HepG2 (cell line): ENCODE data around the gene IER5L.
A peak's percentile ranks its signal among the peaks of the same experiment; 100 is the strongest.

Source experiments
- CEBPG ChIP-seq: IDR thresholded peaks from 2 replicates; pipeline ENCODE4 v1.6.1; 2016
- ELF1 ChIP-seq: sonication (generic); formaldehyde crosslinking; IDR thresholded peaks from 2 replicates; pipeline ENCODE4 v1.4.0; 2020; ENCODE audit warnings: missing genetic modification reagents
- EZH2 ChIP-seq: conservative IDR thresholded peaks from 2 replicates; pipeline ENCODE4 v1.6.1; 2012; ENCODE audit warnings: mild to moderate bottlenecking, low read depth, low read length, moderate library complexity
- RAD21 ChIP-seq: fragments of 450-650 bp; formaldehyde crosslinking; IDR thresholded peaks from 2 replicates; pipeline ENCODE4 v1.5.0; 2020; ENCODE audit warnings: mild to moderate bottlenecking
- SP5 ChIP-seq: IDR thresholded peaks from 2 replicates; pipeline ENCODE4 v1.6.1; 2016; ENCODE audit warnings: low read depth, borderline replicate concordance
- ZBTB49 ChIP-seq: sonication (generic); formaldehyde crosslinking; IDR thresholded peaks from 2 replicates; pipeline ENCODE4 v1.4.0; 2020; ENCODE audit warnings: missing genetic modification reagents, borderline replicate concordance
- ZFX ChIP-seq: sonication (generic); formaldehyde crosslinking; IDR thresholded peaks from 2 replicates; pipeline ENCODE4 v1.4.0; 2020; ENCODE audit warnings: mild to moderate bottlenecking, low read depth, missing genetic modification reagents, moderate library complexity
- ZNF496 ChIP-seq: sonication (generic); formaldehyde crosslinking; IDR thresholded peaks from 2 replicates; pipeline ENCODE4 v1.8.1; 2023; ENCODE audit warnings: mild to moderate bottlenecking, moderate library complexity, missing genetic modification reagents; ENCODE audit not compliant: insufficient replicate concordance
- ZNF841 ChIP-seq: sonication (generic); formaldehyde crosslinking; IDR thresholded peaks from 2 replicates; pipeline ENCODE4 v1.8.1; 2023; ENCODE audit warnings: missing genetic modification reagents, borderline replicate concordance

GRCh38 chr9:129139993-129140396 is 38.1 kb downstream of the IER5L start:
- TF ChIP-seq CEBPG (CRISPR knock-in tag) (no peak), SP5 (CRISPR knock-in tag) (peak; percentile 10; the same call in 1 of the 2 replicates), ZNF841 (CRISPR knock-in tag) (no peak), ZFX (CRISPR knock-in tag) (peak; percentile 27; the same call in 1 of the 2 replicates), EZH2 (no peak), ZBTB49 (CRISPR knock-in tag) (no peak), ELF1 (0 out of 2 replicates have a peak, but pooled peaks have one; percentile 11), RAD21 (CRISPR knock-in tag) (no peak), ZNF496 (no peak)
